Panc1 (cell line): ENCODE measurements around the gene HINT3.

Source experiments
- CTCF ChIP-seq: fragments of 450-650 bp; IDR thresholded peaks from 2 replicates; pipeline ENCODE4 v1.5.1; 2017; ENCODE audit warnings: mild to moderate bottlenecking
- REST ChIP-seq, 2 experiments: IDR thresholded peaks; 2 replicates each; pipeline ENCODE4 v1.6.1; 2011 to 2012; ENCODE audit warnings: low read depth in 2 of 2, control low read depth in 1 of 2, low read length in 1 of 2, mild to moderate bottlenecking in 1 of 2, moderate library complexity in 1 of 2; ENCODE audit not compliant: insufficient read depth in 1 of 2

GRCh38 chr6:125943528-125944433, 12.8 kb upstream of the HINT3 start:
- no peak for TF ChIP-seq CTCF
- TF ChIP-seq REST (IDR thresholded peaks at IDR 0.05; ENCODE audit: insufficient read depth in 1 of 2, low read depth in 2 of 2, low read length in 1 of 2) = no peak
